NCI-H82 treated with DMSO at 0.1 percent for 48 hours (cell line): ENCODE data around the gene CDH12.
"Not testable (repeated sequence)": the region's sequence is repeated elsewhere in the genome, so short reads cannot be mapped to it uniquely, and the experiment has no call there.

Experiments used
- DNase-seq: peaks from one replicate; lab custom pipeline; 2025; ENCODE audit not compliant: unreplicated experiment; lab: John Stamatoyannopoulos, UW

The CDH12 gene

DNA sequence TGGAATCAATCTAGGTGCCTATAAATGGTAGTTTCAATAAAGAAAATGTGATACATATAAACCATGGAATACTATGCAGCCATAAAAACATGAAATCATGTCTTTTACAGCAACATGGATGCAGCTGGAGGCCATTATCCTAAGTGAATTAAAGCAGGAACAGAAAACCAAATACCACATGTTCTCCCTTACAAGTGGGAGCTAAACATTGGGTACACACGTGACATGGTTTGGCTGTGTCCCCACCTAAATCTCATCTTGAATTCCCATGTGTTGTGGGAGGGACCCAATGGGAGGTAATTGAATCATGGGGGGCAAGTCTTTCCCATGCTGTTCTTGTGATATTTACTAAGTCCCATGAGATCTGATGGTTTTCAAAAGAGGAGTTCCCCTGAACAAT, 78.9 kb downstream of the CDH12 start:
- DNase-seq = not testable (repeated sequence)

GRCh38 chr5:22764736-22765135, 88.4 kb downstream of the CDH12 start:
- DNase-seq = no peak

- DNase-seq = no peak
Observed at GRCh38 chr5:22757776-22758175, 95.4 kb downstream of the CDH12 start.

DNA sequence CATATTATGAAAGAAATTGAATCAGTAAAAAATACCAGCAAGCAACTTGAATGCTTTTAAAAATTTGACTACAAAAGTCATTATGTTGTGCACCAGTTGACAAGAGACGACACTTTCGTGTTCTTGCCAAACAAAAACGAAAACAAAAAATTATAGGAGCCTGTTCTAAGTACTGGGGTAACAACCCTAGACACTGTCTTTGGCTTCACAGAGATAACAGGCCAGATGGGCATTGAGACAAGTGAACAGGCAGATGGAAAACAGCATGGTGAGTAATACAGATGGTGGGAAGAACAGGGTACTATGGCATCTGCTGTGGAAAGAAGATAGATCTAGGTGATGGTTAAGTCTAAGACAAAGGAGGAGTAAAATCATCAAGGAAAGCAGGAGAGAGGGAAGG, 99.0 kb downstream of the CDH12 start:
- no peak for DNase-seq

DNA sequence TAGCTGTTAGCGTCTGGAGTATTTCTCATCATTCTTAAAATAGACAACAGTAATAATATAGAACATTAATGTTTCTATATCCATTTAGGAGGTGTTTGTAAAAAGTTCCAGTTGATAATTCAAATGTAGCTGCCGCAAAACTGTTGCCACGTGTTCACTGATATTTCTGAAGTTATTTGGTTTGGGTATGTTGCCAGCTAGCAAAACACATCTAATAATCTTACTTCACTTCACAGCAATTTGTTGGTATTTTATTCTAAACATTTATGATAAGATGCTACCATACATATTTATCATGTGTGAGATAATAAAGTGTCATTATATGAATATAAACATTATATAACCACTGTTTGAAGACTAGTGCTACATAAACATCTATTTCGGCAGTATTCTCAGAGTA, 101.6 kb downstream of the CDH12 start:
- no peak for DNase-seq

- no peak for DNase-seq
Observed at GRCh38 chr5:22736443-22737003, 116.6 kb downstream of the CDH12 start.

DNA sequence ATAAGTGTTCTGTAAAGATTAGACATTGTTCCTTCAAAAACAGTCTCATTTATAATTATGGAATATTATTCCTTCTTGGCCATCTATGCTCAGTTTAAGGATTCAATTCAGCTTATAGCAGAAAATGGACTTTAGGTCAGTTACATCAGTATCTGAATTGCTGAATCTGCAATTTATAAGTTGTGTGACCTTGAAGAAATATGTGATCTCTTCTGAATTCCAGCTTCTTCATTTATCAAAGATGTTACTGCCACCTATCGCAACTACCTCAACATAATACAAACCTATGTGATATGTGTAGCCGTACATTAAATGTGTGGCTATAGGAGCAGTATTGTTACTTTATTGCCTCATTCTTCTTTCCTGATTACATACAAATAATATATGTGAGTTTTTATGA, 118.2 kb downstream of the CDH12 start:
- DNase-seq = no peak

GRCh38 chr5:22728610-22729009, 124.5 kb downstream of the CDH12 start:
- peak; percentile 29 for DNase-seq

DNA sequence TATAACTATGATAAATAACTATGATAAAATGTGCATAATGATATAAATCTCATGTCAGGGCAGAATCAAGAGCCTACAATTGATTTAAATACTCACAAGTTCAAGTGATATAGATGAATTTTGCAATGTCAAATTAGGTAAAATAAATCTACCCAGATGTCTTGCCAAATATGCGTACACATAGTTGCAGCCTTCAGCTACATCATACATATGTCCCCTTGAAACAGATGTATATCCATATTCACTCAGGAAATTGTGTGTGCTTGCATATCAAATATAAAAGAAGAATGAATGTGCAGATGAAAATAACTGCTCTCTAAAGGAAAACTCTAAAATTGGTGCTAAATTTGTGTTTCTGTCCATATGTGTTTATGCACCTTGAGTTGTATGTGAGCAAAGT, 130.7 kb downstream of the CDH12 start:
- no peak for DNase-seq

DNA sequence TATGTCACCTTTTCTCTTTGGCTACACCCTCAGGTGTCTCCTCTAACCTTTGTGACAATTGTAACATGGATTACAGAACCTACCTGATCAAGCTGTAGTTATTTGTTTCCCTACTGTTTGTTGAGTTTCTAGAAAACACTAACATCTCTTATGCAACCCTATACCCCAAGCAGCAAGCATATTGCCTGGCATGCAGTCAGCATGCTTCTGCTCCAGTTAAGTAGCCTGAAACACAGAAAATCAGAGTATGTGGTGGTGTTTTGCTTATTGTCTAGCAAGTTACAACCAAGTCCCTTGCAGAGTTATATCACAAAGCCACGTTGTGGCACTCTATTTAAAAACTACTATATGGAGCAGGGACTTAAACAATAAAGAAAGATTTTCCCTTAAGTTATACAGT, 131.1 kb downstream of the CDH12 start:
- DNase-seq = no peak

DNA sequence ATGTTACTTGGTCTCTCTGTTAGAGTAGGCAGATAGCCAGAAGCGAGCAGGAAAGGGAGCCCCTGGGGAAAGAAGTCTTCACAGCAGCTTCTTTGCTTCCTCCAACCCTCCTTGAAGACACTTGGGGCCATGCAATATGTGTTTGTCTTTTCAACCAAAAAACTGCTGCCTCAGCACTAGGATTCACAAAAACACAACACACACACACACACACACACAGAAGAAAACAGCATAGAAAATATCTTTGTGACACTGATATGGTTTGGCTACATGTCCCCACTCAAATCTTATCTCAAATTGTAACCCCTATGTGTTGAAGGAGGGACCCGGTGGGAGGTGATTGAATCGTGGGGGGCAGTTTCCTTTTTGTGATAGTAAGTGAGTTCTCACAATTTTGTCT, 133.3 kb downstream of the CDH12 start:
- no peak for DNase-seq

GRCh38 chr5:22710660-22711059, 142.5 kb downstream of the CDH12 start:
- DNase-seq = no peak

- no peak for DNase-seq
Observed at GRCh38 chr5:22709743-22710142, 143.4 kb downstream of the CDH12 start.

DNA sequence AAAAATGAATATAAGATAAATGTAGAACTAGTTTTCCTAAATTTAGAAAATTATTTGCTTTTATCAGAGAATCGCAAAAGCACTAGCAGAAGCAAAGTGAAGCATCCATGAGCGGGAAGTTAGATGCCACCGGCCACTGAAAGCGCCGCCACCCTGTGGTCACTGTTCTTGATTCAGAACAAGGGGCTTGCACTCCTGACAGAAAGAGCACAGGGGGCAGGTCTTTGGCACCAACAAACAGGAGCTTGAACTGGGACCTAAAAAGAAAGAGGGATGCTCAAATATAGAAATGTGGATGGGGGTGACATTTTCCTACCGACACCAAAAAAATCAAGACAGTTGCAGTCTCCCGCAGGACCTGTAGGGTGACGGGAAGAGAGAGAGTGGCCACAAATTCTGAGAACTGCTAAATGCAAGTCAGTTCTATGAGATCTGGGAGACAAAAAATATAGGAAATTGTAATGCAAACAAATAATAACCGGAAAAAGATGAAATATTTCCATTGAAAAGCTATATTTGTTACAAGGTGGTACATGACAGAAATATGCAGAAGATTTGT, 144.3 kb downstream of the CDH12 start:
- DNase-seq = no peak

- DNase-seq = no peak
Observed at GRCh38 chr5:22706901-22707300, 146.2 kb downstream of the CDH12 start.

GRCh38 chr5:22699319-22699718, 153.8 kb downstream of the CDH12 start:
- DNase-seq = no peak

GRCh38 chr5:22693121-22693520, 160.0 kb downstream of the CDH12 start:
- no peak for DNase-seq

DNA sequence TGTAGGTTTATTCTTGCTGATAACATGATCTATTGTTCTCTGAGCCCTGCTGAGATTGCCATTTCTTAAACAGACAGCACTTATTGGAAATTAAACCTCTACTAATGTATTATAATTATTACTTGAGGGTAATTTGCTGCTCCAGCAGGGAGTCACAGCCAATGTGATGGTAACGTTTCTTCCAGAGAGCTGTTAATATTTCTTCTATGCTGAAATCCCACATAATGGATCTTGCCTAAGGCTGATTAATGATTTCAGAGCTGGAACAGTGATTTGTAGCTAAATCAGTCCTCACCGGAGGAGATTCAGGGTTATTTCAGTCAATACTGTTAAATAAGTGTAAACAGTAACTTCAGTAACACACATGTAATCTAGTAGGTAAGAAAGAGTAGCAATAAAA, 170.1 kb downstream of the CDH12 start:
- no peak for DNase-seq

GRCh38 chr5:22678886-22679285, 174.3 kb downstream of the CDH12 start:
- DNase-seq = no peak

- DNase-seq = no peak
Observed at GRCh38 chr5:22673131-22673530, 180.0 kb downstream of the CDH12 start.

DNA sequence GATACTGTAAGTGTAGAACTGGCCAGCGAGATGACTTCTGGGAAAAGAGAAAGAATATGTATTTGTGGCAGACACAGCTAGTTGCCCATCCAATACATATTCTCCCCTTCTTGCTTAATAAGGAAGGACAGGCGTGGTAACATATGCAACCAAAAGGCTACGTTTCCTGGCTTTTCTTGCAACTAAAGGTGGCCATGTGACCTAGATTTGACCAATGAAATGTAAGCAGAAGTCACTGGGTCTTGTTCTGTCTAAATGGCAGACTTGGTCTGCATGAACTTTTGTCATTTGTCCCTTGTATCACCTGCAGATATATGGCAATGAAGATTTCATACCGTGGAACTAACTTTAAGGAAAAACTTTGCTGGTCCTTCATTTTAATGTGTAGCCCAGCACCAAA, 183.8 kb downstream of the CDH12 start:
- DNase-seq = no peak

DNA sequence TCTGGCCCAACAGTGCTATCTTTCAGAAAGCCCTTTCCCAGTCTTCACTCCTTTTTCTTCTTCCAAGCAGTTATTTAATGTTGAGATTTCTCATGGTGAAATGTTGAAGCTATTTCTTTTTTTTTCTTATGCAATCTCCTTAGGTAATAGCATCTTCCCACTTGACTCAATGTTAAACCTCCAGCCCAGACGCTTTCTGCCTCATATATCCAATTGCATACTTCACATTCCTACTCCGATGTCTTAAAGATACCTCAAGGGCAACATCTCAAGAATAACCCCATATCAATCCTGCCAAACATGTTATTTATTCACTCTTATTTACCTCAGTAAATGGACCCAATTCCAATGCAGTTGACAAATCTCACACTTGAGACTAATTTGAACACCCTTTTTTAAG, 187.3 kb downstream of the CDH12 start:
- no peak for DNase-seq

DNA sequence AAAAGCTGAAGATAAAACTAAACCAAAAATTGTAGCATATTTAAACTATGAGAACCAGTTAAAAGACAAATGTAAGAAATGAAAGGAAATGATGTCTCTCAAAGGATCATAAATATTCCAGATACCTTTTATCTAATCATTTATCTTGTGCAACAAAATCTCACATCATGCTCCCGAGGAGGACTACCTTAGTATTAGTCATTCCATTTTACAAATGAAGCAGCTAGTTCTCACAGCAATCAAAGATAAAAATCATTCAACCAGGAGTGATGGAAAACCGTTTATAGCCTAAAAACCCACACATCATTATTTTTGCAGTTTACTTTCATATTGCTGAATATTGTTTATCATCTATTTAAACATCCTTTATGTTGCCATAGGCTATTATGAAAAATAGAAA, 190.0 kb downstream of the CDH12 start:
- no peak for DNase-seq
